ENCODE results near the gene SAPCD1. TPM values are rescaled to one million over a fixed set of nuclear protein-coding genes. Genes with fewer than 3 reads are reported as not detected.

The SAPCD1 gene
- total and polyA plus RNA-seq, 2 donors (not counting 1 experiment from before 2014, with no cell fraction given): 12.9 TPM

DNA sequence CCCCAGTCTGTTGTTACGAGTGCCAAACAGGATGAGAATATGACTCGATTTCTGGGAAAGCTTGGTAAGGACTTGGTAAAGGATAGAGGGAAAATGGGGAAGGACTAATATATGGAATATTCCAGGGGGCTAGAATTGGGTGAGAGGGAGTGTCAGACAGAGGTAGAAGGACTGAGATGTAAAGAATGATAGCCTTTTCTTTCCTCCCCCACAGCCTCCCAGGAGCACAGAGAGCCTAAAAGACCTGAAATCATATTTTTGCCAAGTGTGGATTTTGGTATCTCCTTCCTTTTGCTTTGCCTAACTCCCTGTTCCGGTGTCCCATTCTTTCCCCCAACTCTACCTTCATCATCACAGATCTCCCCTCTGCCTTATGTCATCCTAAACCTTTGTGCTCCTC, 19.6 kb upstream of the SAPCD1 start:
- Histone ChIP-seq H4K20me1 (ENCODE audit: control insufficient read depth, insufficient read depth, low read length, poor library complexity, severe bottlenecking) (no peaks in the 10 kb centered on the region), H2AFZ (ENCODE audit: insufficient read depth, low read depth, low read length, poor library complexity, severe bottlenecking) (no peak overlapping the region), H3K9ac (ENCODE audit: low read length) (no peak overlapping the region), H3K27ac (ENCODE audit: low read length in 2 of 2) (no peak overlapping the region), H3K27me3 (replicated peaks in 1 of 4; ENCODE audit: control extremely low read depth in 1 of 4, control insufficient read depth in 3 of 4, insufficient read depth in 4 of 4, low read length in 3 of 4) (no peaks in the 10 kb centered on the region), H3K4me2 (replicated peaks; ENCODE audit: low read depth, low read length, poor library complexity, severe bottlenecking) (no peak overlapping the region), H3K36me3 (replicated peaks in 1 of 2; ENCODE audit: control extremely low read depth in 1 of 2, control insufficient read depth in 1 of 2, extremely low read depth in 1 of 2, insufficient read depth in 2 of 2, low read length in 1 of 2) (peaks cover 4% of the 10 kb centered on the region in 2 experiments), H3K4me1 (ENCODE audit: control insufficient read depth in 2 of 2, insufficient read depth in 2 of 2, low read length in 2 of 2) (peaks cover 24 to 25% of the 10 kb centered on the region in 2 donors), H3K79me2 (ENCODE audit: control insufficient read depth, insufficient read depth, low read length) (peaks cover 19% of the 10 kb centered on the region), H3K4me3 (ENCODE audit: control extremely low read depth in 1 of 5, extremely low read depth in 1 of 5, insufficient read depth in 1 of 5, low read depth in 2 of 5, low read length in 4 of 5) (no peak overlapping the region), H3K9me3 (ENCODE audit: control extremely low read depth in 1 of 3, control insufficient read depth in 2 of 3, insufficient read depth in 1 of 3, low read length in 2 of 3) (no peaks in the 10 kb centered on the region)
- ChIA-PET CTCF (no interaction called here), POLR2A (no interaction called here)
- Mint-ChIP-seq H3K9me3 (ENCODE audit: insufficient read depth) (no peaks in the 10 kb centered on the region), H3K27me3 (no peaks in the 10 kb centered on the region), H3K4me3 (no peak overlapping the region), H3K4me1 (peaks cover 34% of the 10 kb centered on the region), H3K27ac (no peak overlapping the region)
- WGBS (ENCODE audit: insufficient coverage): 100% methylated on average over 2 of the region's 3 CpGs
- no peak for ATAC-seq (ENCODE audit: low read depth)
- no peak for DNase-seq
- intact Hi-C loops (cut with micrococcal nuclease): no loop called here
- TF ChIP-seq EZH2 (IDR thresholded peaks at IDR 0.05; ENCODE audit: borderline replicate concordance, insufficient read depth, low read depth, low read length, poor library complexity, severe bottlenecking): no peak
- TF ChIP-seq, protein P1, sequence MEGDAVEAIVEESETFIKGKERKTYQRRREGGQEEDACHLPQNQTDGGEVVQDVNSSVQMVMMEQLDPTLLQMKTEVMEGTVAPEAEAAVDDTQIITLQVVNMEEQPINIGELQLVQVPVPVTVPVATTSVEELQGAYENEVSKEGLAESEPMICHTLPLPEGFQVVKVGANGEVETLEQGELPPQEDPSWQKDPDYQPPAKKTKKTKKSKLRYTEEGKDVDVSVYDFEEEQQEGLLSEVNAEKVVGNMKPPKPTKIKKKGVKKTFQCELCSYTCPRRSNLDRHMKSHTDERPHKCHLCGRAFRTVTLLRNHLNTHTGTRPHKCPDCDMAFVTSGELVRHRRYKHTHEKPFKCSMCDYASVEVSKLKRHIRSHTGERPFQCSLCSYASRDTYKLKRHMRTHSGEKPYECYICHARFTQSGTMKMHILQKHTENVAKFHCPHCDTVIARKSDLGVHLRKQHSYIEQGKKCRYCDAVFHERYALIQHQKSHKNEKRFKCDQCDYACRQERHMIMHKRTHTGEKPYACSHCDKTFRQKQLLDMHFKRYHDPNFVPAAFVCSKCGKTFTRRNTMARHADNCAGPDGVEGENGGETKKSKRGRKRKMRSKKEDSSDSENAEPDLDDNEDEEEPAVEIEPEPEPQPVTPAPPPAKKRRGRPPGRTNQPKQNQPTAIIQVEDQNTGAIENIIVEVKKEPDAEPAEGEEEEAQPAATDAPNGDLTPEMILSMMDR (IDR thresholded peaks at IDR 0.05): no peak

DNA sequence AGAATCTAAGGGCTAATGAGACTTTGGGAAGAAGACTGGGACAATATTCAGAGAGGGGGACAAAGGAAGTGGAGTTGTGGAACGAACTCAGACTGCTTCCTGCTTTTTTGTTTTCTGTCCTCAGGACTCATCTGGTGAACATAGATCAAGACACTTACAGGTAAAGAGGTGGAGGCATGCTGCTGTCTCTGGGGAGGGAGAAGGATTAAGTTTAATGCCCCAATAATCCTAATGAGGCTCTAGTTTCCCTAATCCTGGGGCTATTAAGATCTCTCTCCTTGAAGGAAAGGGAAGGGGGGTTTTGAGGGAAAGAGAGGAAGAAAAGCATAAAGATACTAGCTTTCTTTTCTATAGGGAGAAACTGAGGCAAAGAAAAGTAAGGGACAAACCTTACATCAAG, 18.0 kb upstream of the SAPCD1 start:
- Mint-ChIP-seq H3K4me3 (no peak overlapping the region), H3K4me1 (peaks cover 18% of the 10 kb centered on the region), H3K27me3 (no peaks in the 10 kb centered on the region), H3K9me3 (ENCODE audit: insufficient read depth) (no peaks in the 10 kb centered on the region), H3K27ac (no peak overlapping the region)
- Histone ChIP-seq H3K79me2 (ENCODE audit: control insufficient read depth, insufficient read depth, low read length) (peaks cover 19% of the 10 kb centered on the region), H4K20me1 (ENCODE audit: control insufficient read depth, insufficient read depth, low read length, poor library complexity, severe bottlenecking) (no peaks in the 10 kb centered on the region), H3K27me3 (replicated peaks in 1 of 4; ENCODE audit: control extremely low read depth in 1 of 4, control insufficient read depth in 3 of 4, insufficient read depth in 4 of 4, low read length in 3 of 4) (no peaks in the 10 kb centered on the region), H3K27ac (ENCODE audit: low read length in 2 of 2) (no peak overlapping the region), H3K36me3 (replicated peaks in 1 of 2; ENCODE audit: control extremely low read depth in 1 of 2, control insufficient read depth in 1 of 2, extremely low read depth in 1 of 2, insufficient read depth in 2 of 2, low read length in 1 of 2) (peaks cover 4% of the 10 kb centered on the region in 2 experiments), H3K9ac (ENCODE audit: low read length) (no peak overlapping the region), H2AFZ (ENCODE audit: insufficient read depth, low read depth, low read length, poor library complexity, severe bottlenecking) (no peak overlapping the region), H3K4me1 (ENCODE audit: control insufficient read depth in 2 of 2, insufficient read depth in 2 of 2, low read length in 2 of 2) (peaks cover 9% of the 10 kb centered on the region in 2 donors), H3K4me3 (ENCODE audit: control extremely low read depth in 1 of 5, extremely low read depth in 1 of 5, insufficient read depth in 1 of 5, low read depth in 2 of 5, low read length in 4 of 5) (no peak overlapping the region), H3K4me2 (replicated peaks; ENCODE audit: low read depth, low read length, poor library complexity, severe bottlenecking) (no peak overlapping the region), H3K9me3 (ENCODE audit: control extremely low read depth in 1 of 3, control insufficient read depth in 2 of 3, insufficient read depth in 1 of 3, low read length in 2 of 3) (no peaks in the 10 kb centered on the region)
- CTCF ChIA-PET: interaction anchor here (0.6 kb wide), 1 partner anchor 1478 kb away, joined by 4 read pairs; no protein-coding TSS in a partner anchor
- TF ChIP-seq EZH2 (IDR thresholded peaks at IDR 0.05; ENCODE audit: borderline replicate concordance, insufficient read depth, low read depth, low read length, poor library complexity, severe bottlenecking): no peak
- TF ChIP-seq, protein P1 (IDR thresholded peaks at IDR 0.05): no peak
- intact Hi-C loops (cut with micrococcal nuclease): no loop called here
- ATAC-seq (ENCODE audit: low read depth): no peak
- WGBS (ENCODE audit: insufficient coverage): 82% methylated on average over 1 of the region's 1 CpG
- no peak for DNase-seq
- POLR2A ChIA-PET: no interaction called here

Data from B cell (primary cell).